ENCODE data around the gene BAIAP2L1. TPM values are rescaled to one million over a fixed set of nuclear protein-coding genes. Genes with fewer than 3 reads are reported as not detected.

Gene BAIAP2L1
- total and polyA plus RNA-seq, 9 of the 15 experiments (the other 6 are each of a cell fraction or from before 2014, with no cell fraction given), result 4.2 to 29.8 (median 15.5) TPM

DNA sequence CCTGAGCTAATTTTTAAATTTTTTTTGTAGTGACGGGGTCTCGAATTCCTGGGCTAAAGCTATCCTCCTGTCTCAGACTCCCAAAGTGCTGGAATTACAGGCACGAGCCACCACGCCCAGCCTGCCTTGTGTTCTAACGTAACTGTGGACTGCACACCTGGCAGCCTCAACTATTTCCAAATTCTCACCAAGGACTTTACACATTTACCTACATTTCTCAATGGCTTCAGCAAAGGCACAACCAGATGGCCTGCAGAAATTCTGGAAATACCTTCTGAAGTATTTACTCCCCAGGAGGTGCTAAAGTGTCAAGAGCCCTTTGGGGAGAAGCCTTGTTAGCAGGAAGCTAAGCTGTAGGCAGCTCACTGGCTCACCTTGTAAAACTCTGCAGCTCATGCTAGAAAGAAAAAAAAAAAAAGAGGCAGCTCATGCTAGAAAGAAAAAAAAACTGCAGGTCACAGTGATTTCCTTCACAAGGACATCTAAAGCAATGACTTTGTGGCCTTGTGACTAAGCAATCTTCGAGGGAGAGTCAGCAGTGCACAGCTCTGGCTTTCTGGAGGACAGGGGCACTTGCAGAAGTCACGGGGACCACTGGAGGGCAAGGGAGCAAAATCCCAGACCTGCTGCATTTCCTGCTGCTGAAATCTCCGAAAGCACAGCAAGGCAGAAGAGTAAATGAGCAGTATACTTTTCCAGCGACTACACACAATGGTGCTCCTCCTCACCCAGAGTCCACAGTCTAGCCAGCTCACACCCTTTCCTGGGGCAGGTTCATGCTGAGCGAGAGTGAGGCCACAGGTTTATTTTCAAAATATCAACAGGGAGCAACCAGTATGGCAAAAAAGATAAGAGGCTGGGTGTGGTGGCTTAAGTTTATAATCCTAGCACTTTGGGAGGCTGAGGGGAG, 40.4 kb downstream of the BAIAP2L1 start (continued):
- no peak for TF ChIP-seq RREB1 (CRISPR knock-in tag; IDR thresholded peaks at IDR 0.05)
- no peak for TF ChIP-seq PATZ1 (CRISPR knock-in tag; IDR thresholded peaks at IDR 0.05; ENCODE audit: borderline replicate concordance)
- TF ChIP-seq SIN3B (IDR thresholded peaks at IDR 0.05; ENCODE audit: low read depth), result no peak
- TF ChIP-seq, protein P1, sequence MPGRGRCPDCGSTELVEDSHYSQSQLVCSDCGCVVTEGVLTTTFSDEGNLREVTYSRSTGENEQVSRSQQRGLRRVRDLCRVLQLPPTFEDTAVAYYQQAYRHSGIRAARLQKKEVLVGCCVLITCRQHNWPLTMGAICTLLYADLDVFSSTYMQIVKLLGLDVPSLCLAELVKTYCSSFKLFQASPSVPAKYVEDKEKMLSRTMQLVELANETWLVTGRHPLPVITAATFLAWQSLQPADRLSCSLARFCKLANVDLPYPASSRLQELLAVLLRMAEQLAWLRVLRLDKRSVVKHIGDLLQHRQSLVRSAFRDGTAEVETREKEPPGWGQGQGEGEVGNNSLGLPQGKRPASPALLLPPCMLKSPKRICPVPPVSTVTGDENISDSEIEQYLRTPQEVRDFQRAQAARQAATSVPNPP (IDR thresholded peaks at IDR 0.05; ENCODE audit: borderline replicate concordance, insufficient read depth, insufficient read length), result no peak
- TF ChIP-seq, protein P2, sequence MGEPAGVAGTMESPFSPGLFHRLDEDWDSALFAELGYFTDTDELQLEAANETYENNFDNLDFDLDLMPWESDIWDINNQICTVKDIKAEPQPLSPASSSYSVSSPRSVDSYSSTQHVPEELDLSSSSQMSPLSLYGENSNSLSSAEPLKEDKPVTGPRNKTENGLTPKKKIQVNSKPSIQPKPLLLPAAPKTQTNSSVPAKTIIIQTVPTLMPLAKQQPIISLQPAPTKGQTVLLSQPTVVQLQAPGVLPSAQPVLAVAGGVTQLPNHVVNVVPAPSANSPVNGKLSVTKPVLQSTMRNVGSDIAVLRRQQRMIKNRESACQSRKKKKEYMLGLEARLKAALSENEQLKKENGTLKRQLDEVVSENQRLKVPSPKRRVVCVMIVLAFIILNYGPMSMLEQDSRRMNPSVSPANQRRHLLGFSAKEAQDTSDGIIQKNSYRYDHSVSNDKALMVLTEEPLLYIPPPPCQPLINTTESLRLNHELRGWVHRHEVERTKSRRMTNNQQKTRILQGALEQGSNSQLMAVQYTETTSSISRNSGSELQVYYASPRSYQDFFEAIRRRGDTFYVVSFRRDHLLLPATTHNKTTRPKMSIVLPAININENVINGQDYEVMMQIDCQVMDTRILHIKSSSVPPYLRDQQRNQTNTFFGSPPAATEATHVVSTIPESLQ (CRISPR knock-in tag; IDR thresholded peaks at IDR 0.05), result no peak
- TF ChIP-seq FOS (IDR thresholded peaks at IDR 0.05; ENCODE audit: extremely low read depth, insufficient read length), result no peak
- no peak for TF ChIP-seq THRAP3 (IDR thresholded peaks at IDR 0.05; ENCODE audit: borderline replicate concordance)
- TF ChIP-seq, protein P3, sequence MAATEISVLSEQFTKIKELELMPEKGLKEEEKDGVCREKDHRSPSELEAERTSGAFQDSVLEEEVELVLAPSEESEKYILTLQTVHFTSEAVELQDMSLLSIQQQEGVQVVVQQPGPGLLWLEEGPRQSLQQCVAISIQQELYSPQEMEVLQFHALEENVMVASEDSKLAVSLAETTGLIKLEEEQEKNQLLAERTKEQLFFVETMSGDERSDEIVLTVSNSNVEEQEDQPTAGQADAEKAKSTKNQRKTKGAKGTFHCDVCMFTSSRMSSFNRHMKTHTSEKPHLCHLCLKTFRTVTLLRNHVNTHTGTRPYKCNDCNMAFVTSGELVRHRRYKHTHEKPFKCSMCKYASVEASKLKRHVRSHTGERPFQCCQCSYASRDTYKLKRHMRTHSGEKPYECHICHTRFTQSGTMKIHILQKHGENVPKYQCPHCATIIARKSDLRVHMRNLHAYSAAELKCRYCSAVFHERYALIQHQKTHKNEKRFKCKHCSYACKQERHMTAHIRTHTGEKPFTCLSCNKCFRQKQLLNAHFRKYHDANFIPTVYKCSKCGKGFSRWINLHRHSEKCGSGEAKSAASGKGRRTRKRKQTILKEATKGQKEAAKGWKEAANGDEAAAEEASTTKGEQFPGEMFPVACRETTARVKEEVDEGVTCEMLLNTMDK (IDR thresholded peaks at IDR 0.05; ENCODE audit: borderline replicate concordance, insufficient read depth, low read depth, low read length, poor library complexity, severe bottlenecking), result no peak
- TF ChIP-seq ZNF324 (CRISPR knock-in tag; IDR thresholded peaks at IDR 0.05), result no peak
- no peak for TF ChIP-seq SRSF1 (IDR thresholded peaks at IDR 0.05; ENCODE audit: low read depth, low read length)
